ENCODE data around the gene SPR. TPM values are rescaled to one million over a fixed set of nuclear protein-coding genes. Genes with fewer than 3 reads are reported as not detected.

The SPR gene
- total and polyA plus RNA-seq, 9 of the 15 experiments (the other 6 are each of a cell fraction or from before 2014, with no cell fraction given): 7.7 to 38.3 (median 26.3) TPM

DNA sequence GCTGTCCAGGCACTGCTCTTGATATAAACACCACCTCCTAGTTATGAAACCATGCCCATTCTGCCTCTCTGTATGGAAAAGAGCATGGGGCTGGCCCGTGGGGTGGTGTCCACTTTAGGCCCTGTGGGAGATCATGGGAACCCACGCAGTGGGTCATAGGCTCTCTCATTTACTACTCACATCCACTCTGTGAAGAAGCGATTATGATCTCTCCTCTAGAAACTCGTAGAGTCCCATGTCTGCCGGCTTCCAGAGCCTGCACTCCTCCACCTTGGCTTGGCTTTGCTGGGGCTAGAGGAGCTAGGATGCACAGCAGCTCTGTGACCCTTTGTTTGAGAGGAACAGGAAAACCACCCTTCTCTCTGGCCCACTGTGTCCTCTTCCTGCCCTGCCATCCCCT is 46.0 kb downstream of the SPR start (continued):
- TF ChIP-seq CBX8 (IDR thresholded peaks at IDR 0.05; ENCODE audit: borderline replicate concordance, extremely low read depth, low read depth, low read length, poor library complexity, severe bottlenecking): no peak
- no peak for TF ChIP-seq SMAD1 (IDR thresholded peaks at IDR 0.05; ENCODE audit: low read depth, low read length, partially characterized antibody)
- TF ChIP-seq MAFG (tag; conservative IDR thresholded peaks at IDR 0.05): no peak
- TF ChIP-seq ZNF609 (CRISPR knock-in tag; IDR thresholded peaks at IDR 0.05; ENCODE audit: borderline replicate concordance): no peak

GRCh38 chr2:72933646-72934151 is 46.5 kb downstream of the SPR start:
- intact Hi-C loops (cut with micrococcal nuclease): no loop called here

More at GRCh38 chr2:72933646-72934151, 46.5 kb downstream of the SPR start:
- Histone ChIP-seq H3K9me1 (ENCODE audit: control insufficient read depth, insufficient read depth, low read length) (no peaks in the 10 kb centered on the region), H3K9me3 (replicated peaks; ENCODE audit: control insufficient read depth, insufficient read depth, low read depth, low read length) (no peaks in the 10 kb centered on the region), H3K36me3 (ENCODE audit: control insufficient read depth, insufficient read depth, low read length) (no peaks in the 10 kb centered on the region), H2AFZ (ENCODE audit: low read depth, low read length) (no peak overlapping the region), H3K4me1 (replicated peaks in 1 of 2; ENCODE audit: control insufficient read depth in 2 of 2, insufficient read depth in 2 of 2, low read length in 2 of 2) (peaks cover 0 to 7% of the 10 kb centered on the region in 2 experiments; a peak in 1 of 5 replicates), H3K79me2 (ENCODE audit: control insufficient read depth, insufficient read depth, low read length) (no peaks in the 10 kb centered on the region), H3K4me3 (no peak overlapping the region), H3K27ac (ENCODE audit: extremely low read depth, low read depth, low read length) (no peak overlapping the region), H4K20me1 (replicated peaks; ENCODE audit: control insufficient read depth, insufficient read depth, low read length) (peaks cover 26% of the 10 kb centered on the region), H3K9ac (ENCODE audit: insufficient read depth in 1 of 2, low read depth in 2 of 2, low read length in 2 of 2) (no peak overlapping the region; a peak in 1 of 4 replicates), H3K4me2 (ENCODE audit: insufficient read depth, low read length) (no peak overlapping the region), H3K27me3 (ENCODE audit: control insufficient read depth in 2 of 2, insufficient read depth in 2 of 2, low read length in 2 of 2) (peaks cover 10 to 79% of the 10 kb centered on the region in 2 experiments)
- FAIRE-seq: no peak
- POLR2A ChIA-PET: interaction anchor here (1.3 to 1.4 kb wide), 2 partner anchors 8 to 13 kb away, joined by 4 read pairs; no protein-coding TSS in a partner anchor
- BruUV-seq (replicated peaks): no TSS peak
- no peak for DNase-seq (ENCODE audit: extremely low read depth in 1 of 4, low spot score in 3 of 4)
- TF ChIP-seq TAF7 (tag; IDR thresholded peaks at IDR 0.05) (no peak), YY1 (IDR thresholded peaks at IDR 0.05; ENCODE audit: borderline replicate concordance in 1 of 3, control insufficient read depth in 1 of 3, extremely low read depth in 1 of 3, insufficient read depth in 3 of 3, insufficient read length in 1 of 3, insufficient replicate concordance in 2 of 3, low read depth in 1 of 3, low read length in 2 of 3) (no peak), SLC30A9 (CRISPR knock-in tag; IDR thresholded peaks at IDR 0.05) (no peak), GABPB1 (CRISPR knock-in tag; IDR thresholded peaks at IDR 0.05) (no peak), SFPQ (IDR thresholded peaks at IDR 0.05; ENCODE audit: low read depth, low read length) (no peak)
- TF ChIP-seq, protein P1, sequence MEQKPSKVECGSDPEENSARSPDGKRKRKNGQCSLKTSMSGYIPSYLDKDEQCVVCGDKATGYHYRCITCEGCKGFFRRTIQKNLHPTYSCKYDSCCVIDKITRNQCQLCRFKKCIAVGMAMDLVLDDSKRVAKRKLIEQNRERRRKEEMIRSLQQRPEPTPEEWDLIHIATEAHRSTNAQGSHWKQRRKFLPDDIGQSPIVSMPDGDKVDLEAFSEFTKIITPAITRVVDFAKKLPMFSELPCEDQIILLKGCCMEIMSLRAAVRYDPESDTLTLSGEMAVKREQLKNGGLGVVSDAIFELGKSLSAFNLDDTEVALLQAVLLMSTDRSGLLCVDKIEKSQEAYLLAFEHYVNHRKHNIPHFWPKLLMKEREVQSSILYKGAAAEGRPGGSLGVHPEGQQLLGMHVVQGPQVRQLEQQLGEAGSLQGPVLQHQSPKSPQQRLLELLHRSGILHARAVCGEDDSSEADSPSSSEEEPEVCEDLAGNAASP (IDR thresholded peaks at IDR 0.05): no peak
- whole genome bisulfite sequencing (ENCODE audit: insufficient coverage, low coverage, missing lambda C conversion rate): 0% methylated on average over 8 of the region's 12 CpGs
- in situ Hi-C loops (cut with MboI): no loop called here
- CTCF ChIA-PET (ENCODE audit: low intra/inter-chr PET ratio): no interaction called here
- ATAC-seq: no peak

Measured in K562 (cell line).